SK-N-SH (cell line): ENCODE results near the gene CRP. TPM values are rescaled to one million over a fixed set of nuclear protein-coding genes. Genes with fewer than 3 reads are reported as not detected.

Experiments used
- CTCF ChIA-PET: fragments of 300-600, 350-600 bp; formaldehyde crosslinking; extraction: SDS; loops from one replicate; lab custom pipeline; 2021; lab: Yijun Ruan, JAX
- POLR2A ChIA-PET: fragments of 350-600 bp; sonication (Branson Sonifier 250); formaldehyde crosslinking; extraction: SDS; loops from one replicate; lab custom pipeline; 2020; ENCODE audit warnings: antibody characterized with exemption, inconsistent platforms; lab: Yijun Ruan, JAX
- DNase-seq: peaks from one replicate; pipeline ENCODE4 v3.0.0; 2012
- H2AFZ ChIP-seq: fragments of 200-600 bp; sonication (generic); 2 replicates; pipeline ENCODE4 v1.8.1; 2016; ENCODE audit warnings: antibody characterized with exemption, mild to moderate bottlenecking, low read depth
- H3F3A ChIP-seq: fragments of 200-600 bp; sonication (generic); replicated peaks from 2 replicates; pipeline ENCODE3; 2016; ENCODE audit warnings: antibody characterized with exemption, mild to moderate bottlenecking; ENCODE audit not compliant: insufficient read depth
- H3K27ac ChIP-seq, 2 experiments: fragments of 200-500 bp in 1 of 2; fragments of 200-600 bp in 1 of 2; sonication (Bioruptor generic) in 1 of 2; sonication (generic), shearing (Covaris generic) in 1 of 2; 2 replicates each; pipeline versions ENCODE4 v1.5.1 to v1.6.1; 2014 to 2016; ENCODE audit warnings: low read depth in 2 of 2, inconsistent platforms in 1 of 2, low read length in 1 of 2, mild to moderate bottlenecking in 1 of 2, mixed read lengths in 1 of 2
- H3K27me3 ChIP-seq: fragments of 200-600 bp; sonication (generic), shearing (Covaris generic); 2 replicates; pipeline ENCODE4 v1.6.1; 2016; ENCODE audit warnings: mixed run types; ENCODE audit not compliant: insufficient read depth
- H3K36me3 ChIP-seq, 2 experiments: fragments of 200-500 bp in 1 of 2; fragments of 200-600 bp in 1 of 2; sonication (Bioruptor generic) in 1 of 2; sonication (generic) in 1 of 2; replicated peaks in 1 of 2; 2 replicates each; pipeline versions ENCODE3 to v1.5.1; 2014 to 2016; ENCODE audit warnings: low read length in 1 of 2, mild to moderate bottlenecking in 1 of 2; ENCODE audit not compliant: insufficient read depth in 2 of 2, control insufficient read depth in 1 of 2
- H3K4me1 ChIP-seq, 2 experiments: fragments of 200-500 bp in 1 of 2; fragments of 200-600 bp in 1 of 2; sonication (Bioruptor generic) in 1 of 2; sonication (generic), shearing (Covaris generic) in 1 of 2; 2 replicates each; pipeline versions ENCODE4 v1.5.1 to v1.6.1; 2014 to 2016; ENCODE audit warnings: low read depth in 1 of 2, low read length in 1 of 2, mixed run types in 1 of 2; ENCODE audit not compliant: insufficient read depth in 2 of 2, control insufficient read depth in 1 of 2
- H3K4me2 ChIP-seq: fragments of 200-600 bp; sonication (generic), shearing (Covaris generic); 2 replicates; pipeline ENCODE4 v1.6.1; 2017; ENCODE audit warnings: mixed run types
- H3K4me3 ChIP-seq, 2 experiments: fragments of 200-500 bp in 1 of 2; fragments of 200-600 bp in 1 of 2; sonication (Bioruptor generic) in 1 of 2; sonication (generic), shearing (Covaris generic) in 1 of 2; 2 replicates each; pipeline versions ENCODE4 v1.5.1 to v1.8.1; 2014 to 2016; ENCODE audit warnings: low read depth in 2 of 2, inconsistent platforms in 1 of 2, low read length in 1 of 2, mild to moderate bottlenecking in 1 of 2, mixed read lengths in 1 of 2, moderate library complexity in 1 of 2
- H3K79me2 ChIP-seq: fragments of 200-600 bp; sonication (generic); 2 replicates; pipeline ENCODE4 v1.8.1; 2017; ENCODE audit warnings: mild to moderate bottlenecking; ENCODE audit not compliant: insufficient read depth
- H3K9ac ChIP-seq: fragments of 200-600 bp; sonication (generic); 2 replicates; pipeline ENCODE4 v1.6.1; 2017; ENCODE audit warnings: mixed run types
- H3K9me2 ChIP-seq: fragments of 200-600 bp; sonication (generic); 2 replicates; pipeline ENCODE4 v1.6.1; 2017; ENCODE audit warnings: mixed run types
- H3K9me3 ChIP-seq: fragments of 200-600 bp; sonication (generic); 2 replicates; pipeline ENCODE4 v1.6.1; 2017; ENCODE audit warnings: mixed run types, mild to moderate bottlenecking, moderate library complexity
- H4K20me1 ChIP-seq: fragments of 200-600 bp; sonication (generic); 2 replicates; pipeline ENCODE4 v1.6.1; 2017; ENCODE audit warnings: mild to moderate bottlenecking, mixed run types; ENCODE audit not compliant: insufficient read depth
- CHD2 ChIP-seq: fragments of 150-350 bp; IDR thresholded peaks from 2 replicates; pipeline ENCODE4 v1.6.1; 2018; ENCODE audit warnings: low read length; ENCODE audit not compliant: partially characterized antibody
- EP300 ChIP-seq, 2 experiments: IDR thresholded peaks; 2 replicates each; pipeline versions ENCODE4 v1.4.0 to v1.6.1; 2012; ENCODE audit warnings: borderline replicate concordance in 1 of 2, low read depth in 1 of 2, low read length in 1 of 2
- EZH2phosphoT487 ChIP-seq: fragments of 200-600 bp; sonication (generic); IDR thresholded peaks from 2 replicates; pipeline ENCODE4 v1.6.1; 2017; ENCODE audit warnings: low read depth, mixed run types, mild to moderate bottlenecking, antibody characterized with exemption, moderate library complexity, borderline replicate concordance
- FOXJ3 ChIP-seq: sonication (generic); formaldehyde crosslinking; IDR thresholded peaks from 2 replicates; pipeline ENCODE4 v1.5.1; 2020; ENCODE audit warnings: mild to moderate bottlenecking, missing genetic modification reagents
- GABPA ChIP-seq: IDR thresholded peaks from 2 replicates; pipeline ENCODE4 v1.4.0; 2012; ENCODE audit warnings: low read depth, mild to moderate bottlenecking
- GATA2 ChIP-seq: sonication (generic); formaldehyde crosslinking; IDR thresholded peaks from 2 replicates; pipeline ENCODE4 v1.5.0; 2020; ENCODE audit warnings: mild to moderate bottlenecking, missing genetic modification reagents
- JUND ChIP-seq: IDR thresholded peaks from 2 replicates; pipeline ENCODE4 v1.4.0; 2012
- MEF2A ChIP-seq: IDR thresholded peaks from 2 replicates; pipeline ENCODE4 v1.4.0; 2012; ENCODE audit warnings: low read depth, borderline replicate concordance
- MXI1 ChIP-seq: IDR thresholded peaks from 2 replicates; pipeline ENCODE4 v1.6.1; 2012; ENCODE audit warnings: mild to moderate bottlenecking, low read depth, low read length, improper control_type of control experiment
- NFIC ChIP-seq: IDR thresholded peaks from 2 replicates; pipeline ENCODE4 v1.4.0; 2012; ENCODE audit warnings: borderline replicate concordance
- NRF1 ChIP-seq: IDR thresholded peaks from 2 replicates; pipeline ENCODE4 v1.6.1; 2012; ENCODE audit warnings: low read depth, mild to moderate bottlenecking, low read length
- POLR2AphosphoS5 ChIP-seq: IDR thresholded peaks from 2 replicates; pipeline ENCODE4 v1.6.1; 2012; ENCODE audit warnings: low read depth, low read length
- RAD21 ChIP-seq: IDR thresholded peaks from 2 replicates; pipeline ENCODE4 v1.6.1; 2012; ENCODE audit warnings: mild to moderate bottlenecking, low read length
- RCOR1 ChIP-seq: fragments of 150-350 bp; IDR thresholded peaks from 2 replicates; pipeline ENCODE4 v1.6.1; 2017; ENCODE audit warnings: antibody characterized with exemption, low read length
- RXRA ChIP-seq: IDR thresholded peaks from 2 replicates; pipeline ENCODE4 v1.4.0; 2012; ENCODE audit warnings: low read depth, mild to moderate bottlenecking, borderline replicate concordance
- TAF1 ChIP-seq: IDR thresholded peaks from 2 replicates; pipeline ENCODE4 v1.6.1; 2012; ENCODE audit warnings: low read depth, mild to moderate bottlenecking, low read length, moderate library complexity, borderline replicate concordance
- TCF12 ChIP-seq: IDR thresholded peaks from 2 replicates; pipeline ENCODE4 v1.4.0; 2012
- YY1 ChIP-seq: IDR thresholded peaks from 2 replicates; pipeline ENCODE4 v1.4.0; 2012; ENCODE audit warnings: low read depth, mild to moderate bottlenecking
- WGBS: methylation state at CpG from one replicate; pipeline ENCODE4 v1.1.6; 2017; ENCODE audit warnings: low lambda C conversion rate; 5-methylcytosine and 5-hydroxymethylcytosine counted together
- polyA plus RNA-seq, 3 experiments: library from polyadenylated mRNA; depleted of rRNA; stranded (reverse); fragments of >200 nt; gene quantifications; 2 replicates each; pipeline ENCODE4 v1.2.3, GENCODE V29; 2012
- TF ChIP-seq, protein P1 (sequence below): IDR thresholded peaks from 2 replicates; pipeline ENCODE4 v1.4.0; 2012; ENCODE audit warnings: low read depth, borderline replicate concordance
- TF ChIP-seq, protein P2 (sequence below): fragments of 150-350 bp; IDR thresholded peaks from 2 replicates; pipeline ENCODE4 v1.6.1; 2017; ENCODE audit warnings: antibody characterized with exemption, low read length, low read depth, borderline replicate concordance
- TF ChIP-seq, protein P3 (sequence below): fragments of 150-350 bp; IDR thresholded peaks from 2 replicates; pipeline ENCODE4 v1.6.1; 2016; ENCODE audit warnings: mild to moderate bottlenecking, low read depth, low read length

CRP gene
- polyA plus RNA-seq, 1 of the 3 experiments (the other 2 are of a cell fraction) = not detected

DNA sequence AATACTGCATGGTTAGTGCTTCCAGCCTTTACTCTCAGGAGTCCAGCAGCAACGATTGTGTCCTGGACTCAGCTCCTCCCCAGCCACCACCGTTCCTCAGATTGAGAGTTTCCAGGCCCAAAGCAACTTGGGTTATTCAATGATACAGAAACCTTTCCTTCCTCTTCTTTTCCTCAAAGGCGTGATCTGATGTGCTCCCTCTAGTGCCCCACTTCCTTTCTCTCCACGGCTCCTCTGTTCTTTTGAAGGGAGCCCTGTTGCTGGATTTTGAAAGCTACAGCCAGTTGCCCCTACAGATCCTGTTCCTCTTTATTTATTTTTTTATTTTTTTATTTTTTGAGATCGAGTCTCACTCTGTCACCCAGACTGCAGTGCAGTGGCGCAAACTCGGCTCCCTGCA is 14.1 kb downstream of the CRP start:
- Histone ChIP-seq H3K4me3 (no peak overlapping the region), H3K9me3 (no peaks in the 10 kb centered on the region), H3K4me1 (no peaks in the 10 kb centered on the region), H3F3A (no peaks in the 10 kb centered on the region), H3K36me3 (no peaks in the 10 kb centered on the region), H4K20me1 (no peaks in the 10 kb centered on the region)
- CTCF ChIA-PET = no interaction called here
- POLR2A ChIA-PET = no interaction called here
- no peak for DNase-seq
- TF ChIP-seq POLR2AphosphoS5 = no peak
- no peak for TF ChIP-seq RXRA
- no peak for TF ChIP-seq MEF2A
- TF ChIP-seq RAD21 = no peak
- no peak for TF ChIP-seq EZH2phosphoT487
- no peak for TF ChIP-seq EP300 (IDR thresholded peaks at IDR 0.05; ENCODE audit: borderline replicate concordance in 1 of 2, low read depth in 1 of 2, low read length in 1 of 2)
- no peak for TF ChIP-seq RCOR1
- TF ChIP-seq NFIC = no peak
- TF ChIP-seq, protein P1, sequence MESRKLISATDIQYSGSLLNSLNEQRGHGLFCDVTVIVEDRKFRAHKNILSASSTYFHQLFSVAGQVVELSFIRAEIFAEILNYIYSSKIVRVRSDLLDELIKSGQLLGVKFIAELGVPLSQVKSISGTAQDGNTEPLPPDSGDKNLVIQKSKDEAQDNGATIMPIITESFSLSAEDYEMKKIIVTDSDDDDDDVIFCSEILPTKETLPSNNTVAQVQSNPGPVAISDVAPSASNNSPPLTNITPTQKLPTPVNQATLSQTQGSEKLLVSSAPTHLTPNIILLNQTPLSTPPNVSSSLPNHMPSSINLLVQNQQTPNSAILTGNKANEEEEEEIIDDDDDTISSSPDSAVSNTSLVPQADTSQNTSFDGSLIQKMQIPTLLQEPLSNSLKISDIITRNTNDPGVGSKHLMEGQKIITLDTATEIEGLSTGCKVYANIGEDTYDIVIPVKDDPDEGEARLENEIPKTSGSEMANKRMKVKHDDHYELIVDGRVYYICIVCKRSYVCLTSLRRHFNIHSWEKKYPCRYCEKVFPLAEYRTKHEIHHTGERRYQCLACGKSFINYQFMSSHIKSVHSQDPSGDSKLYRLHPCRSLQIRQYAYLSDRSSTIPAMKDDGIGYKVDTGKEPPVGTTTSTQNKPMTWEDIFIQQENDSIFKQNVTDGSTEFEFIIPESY = no peak
- no peak for TF ChIP-seq NRF1
- no peak for TF ChIP-seq CHD2
- no peak for TF ChIP-seq JUND
- TF ChIP-seq, protein P2, sequence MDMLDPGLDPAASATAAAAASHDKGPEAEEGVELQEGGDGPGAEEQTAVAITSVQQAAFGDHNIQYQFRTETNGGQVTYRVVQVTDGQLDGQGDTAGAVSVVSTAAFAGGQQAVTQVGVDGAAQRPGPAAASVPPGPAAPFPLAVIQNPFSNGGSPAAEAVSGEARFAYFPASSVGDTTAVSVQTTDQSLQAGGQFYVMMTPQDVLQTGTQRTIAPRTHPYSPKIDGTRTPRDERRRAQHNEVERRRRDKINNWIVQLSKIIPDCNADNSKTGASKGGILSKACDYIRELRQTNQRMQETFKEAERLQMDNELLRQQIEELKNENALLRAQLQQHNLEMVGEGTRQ = no peak
- no peak for TF ChIP-seq MXI1
- TF ChIP-seq TCF12 = no peak
- TF ChIP-seq, all 33 proteins: peak for 0
- Histone ChIP-seq H3K9ac (no peak overlapping the region), H3K79me2 (no peaks in the 10 kb centered on the region), H3K4me2 (no peak overlapping the region), H3K9me2 (no peaks in the 10 kb centered on the region), H3K27ac (no peak overlapping the region), H2AFZ (no peak overlapping the region), H3K27me3 (no peaks in the 10 kb centered on the region)
- WGBS = 25% methylated on average over 7 of the region's 7 CpGs

DNA sequence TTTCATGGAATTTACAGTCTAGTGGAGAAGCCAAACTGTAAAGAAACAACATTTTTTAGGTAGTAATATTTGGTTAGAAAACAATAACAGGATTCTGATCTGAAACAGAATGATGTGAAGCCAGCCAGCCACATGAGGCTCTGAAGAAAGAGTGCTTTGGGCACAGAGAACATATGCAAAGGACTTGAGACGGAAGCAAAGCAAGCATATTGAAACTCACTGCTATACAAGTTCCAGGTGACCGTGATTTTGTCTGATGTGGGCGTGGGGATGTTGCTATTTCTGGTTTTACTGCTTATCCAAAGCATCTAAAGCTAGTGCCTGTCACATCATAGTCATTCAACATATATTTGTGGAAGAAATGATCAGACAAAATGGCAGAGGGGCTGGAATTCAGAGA is 14.7 kb downstream of the CRP start:
- CTCF ChIA-PET = no interaction called here
- no peak overlapping the region for H3K4me2 ChIP-seq
- no peaks in the 10 kb centered on the region for H3K4me1 ChIP-seq
- WGBS = 6% methylated on average over 3 of the region's 3 CpGs
- no peak overlapping the region for H3K9ac ChIP-seq
- POLR2A ChIA-PET = no interaction called here
- no peak overlapping the region for H3K27ac ChIP-seq
- H3K36me3 ChIP-seq = no peaks in the 10 kb centered on the region
- no peak overlapping the region for H3K4me3 ChIP-seq
- no peak overlapping the region for H2AFZ ChIP-seq
- no peaks in the 10 kb centered on the region for H3K79me2 ChIP-seq
- TF ChIP-seq GATA2 (CRISPR knock-in tag) (no peak), EP300 (IDR thresholded peaks at IDR 0.05; ENCODE audit: borderline replicate concordance in 1 of 2, low read depth in 1 of 2, low read length in 1 of 2) (no peak), RAD21 (no peak), FOXJ3 (CRISPR knock-in tag) (no peak), POLR2AphosphoS5 (no peak), YY1 (no peak), GABPA (no peak), TAF1 (no peak)
- TF ChIP-seq, protein P3, sequence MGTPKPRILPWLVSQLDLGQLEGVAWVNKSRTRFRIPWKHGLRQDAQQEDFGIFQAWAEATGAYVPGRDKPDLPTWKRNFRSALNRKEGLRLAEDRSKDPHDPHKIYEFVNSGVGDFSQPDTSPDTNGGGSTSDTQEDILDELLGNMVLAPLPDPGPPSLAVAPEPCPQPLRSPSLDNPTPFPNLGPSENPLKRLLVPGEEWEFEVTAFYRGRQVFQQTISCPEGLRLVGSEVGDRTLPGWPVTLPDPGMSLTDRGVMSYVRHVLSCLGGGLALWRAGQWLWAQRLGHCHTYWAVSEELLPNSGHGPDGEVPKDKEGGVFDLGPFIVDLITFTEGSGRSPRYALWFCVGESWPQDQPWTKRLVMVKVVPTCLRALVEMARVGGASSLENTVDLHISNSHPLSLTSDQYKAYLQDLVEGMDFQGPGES = no peak
- TF ChIP-seq, protein P2 = no peak
- TF ChIP-seq, protein P1 = no peak
- no peak for DNase-seq
- H3K27me3 ChIP-seq = no peaks in the 10 kb centered on the region
- H3F3A ChIP-seq = no peaks in the 10 kb centered on the region
- H4K20me1 ChIP-seq = no peaks in the 10 kb centered on the region
- no peaks in the 10 kb centered on the region for H3K9me3 ChIP-seq
- no peaks in the 10 kb centered on the region for H3K9me2 ChIP-seq
